IPS-20b (cell line): Measurements from ENCODE around the gene NLRP1.

Experiments used
- H3K27ac ChIP-seq: one replicate; pipeline ENCODE4 v1.5.1; 2013; ENCODE audit warnings: low read length
- H3K27me3 ChIP-seq: 2 replicates; pipeline ENCODE4 v1.6.1; 2013; ENCODE audit warnings: mild to moderate bottlenecking, low read length, inconsistent platforms; ENCODE audit not compliant: insufficient read depth
- H3K36me3 ChIP-seq: 2 replicates; pipeline ENCODE4 v1.6.1; 2013; ENCODE audit warnings: low read depth, mild to moderate bottlenecking, inconsistent platforms, low read length, moderate library complexity; ENCODE audit not compliant: insufficient read depth
- H3K4me1 ChIP-seq: 2 replicates; pipeline ENCODE4 v1.6.1; 2013; ENCODE audit warnings: mild to moderate bottlenecking, control low read depth, inconsistent platforms, low read length, moderate library complexity; ENCODE audit not compliant: insufficient read depth
- H3K4me3 ChIP-seq: 2 replicates; pipeline ENCODE4 v1.5.1; 2013; ENCODE audit warnings: mild to moderate bottlenecking, low read length, inconsistent platforms
- H3K9ac ChIP-seq: 2 replicates; pipeline ENCODE4 v1.6.1; 2013; ENCODE audit warnings: low read depth, mild to moderate bottlenecking, inconsistent platforms, low read length, moderate library complexity
- H3K9me3 ChIP-seq: 2 replicates; pipeline ENCODE4 v1.6.1; 2013; ENCODE audit warnings: mild to moderate bottlenecking, low read depth, low read length, inconsistent platforms; ENCODE audit not compliant: insufficient read depth

The NLRP1 gene

DNA sequence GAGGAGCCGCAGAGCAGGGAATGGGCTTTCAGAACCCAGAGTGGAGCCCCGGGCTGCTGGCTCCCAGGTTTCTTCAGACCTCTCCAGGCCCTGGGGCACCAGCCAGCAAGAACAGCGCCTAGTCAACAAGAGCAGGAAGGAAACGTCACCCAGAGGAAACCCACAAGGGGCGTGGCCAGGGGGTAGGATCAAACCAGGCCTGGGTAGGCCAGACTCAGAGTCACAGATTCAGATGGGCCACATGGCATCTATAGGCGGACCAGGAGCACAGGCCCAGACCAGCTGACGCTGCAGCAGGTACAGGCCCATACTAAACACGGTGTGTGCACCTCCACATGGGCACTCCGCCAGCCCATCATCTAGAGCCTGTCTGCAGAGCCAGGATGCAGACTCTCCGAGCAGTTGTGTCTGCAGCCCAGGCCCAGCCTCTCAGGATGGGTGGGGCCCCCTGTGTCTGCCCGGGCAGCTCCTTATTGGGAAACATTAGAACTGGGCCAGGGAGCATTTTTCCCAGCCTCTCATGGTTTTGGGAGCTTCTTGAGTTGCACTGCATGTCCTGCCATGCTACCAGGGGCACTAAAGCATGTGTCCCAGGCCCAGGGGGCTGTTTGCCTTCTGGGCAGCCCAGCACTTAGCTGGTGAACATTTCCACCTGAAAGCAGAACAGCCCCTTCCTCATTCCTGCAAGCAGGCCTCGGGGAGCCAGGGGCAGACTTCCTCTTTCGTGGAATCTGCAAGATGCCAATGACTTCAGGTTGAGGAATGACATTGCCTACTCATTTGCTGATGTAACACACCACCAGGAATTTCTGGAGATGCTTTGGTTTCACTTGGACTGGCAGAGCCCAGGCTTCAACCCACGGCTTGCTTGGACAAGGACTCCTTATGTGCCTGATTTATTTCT, at the start of gene NLRP1:
TSS of gene NLRP1 (minus strand) at position 127 of the 904 bp plus-strand sequence. CDS start 552 bp downstream, outside the sequence.
- no peaks in the 10 kb centered on the region for H3K27me3 ChIP-seq
- no peaks in the 10 kb centered on the region for H3K36me3 ChIP-seq
- H3K9ac ChIP-seq: no peak within 1 kb of the TSS
- H3K4me3 ChIP-seq: no peak within 1 kb of the TSS
- no peak within 1 kb of the TSS for H3K27ac ChIP-seq
- H3K9me3 ChIP-seq: no peaks in the 10 kb centered on the region
- H3K4me1 ChIP-seq: no peaks in the 10 kb centered on the region

DNA sequence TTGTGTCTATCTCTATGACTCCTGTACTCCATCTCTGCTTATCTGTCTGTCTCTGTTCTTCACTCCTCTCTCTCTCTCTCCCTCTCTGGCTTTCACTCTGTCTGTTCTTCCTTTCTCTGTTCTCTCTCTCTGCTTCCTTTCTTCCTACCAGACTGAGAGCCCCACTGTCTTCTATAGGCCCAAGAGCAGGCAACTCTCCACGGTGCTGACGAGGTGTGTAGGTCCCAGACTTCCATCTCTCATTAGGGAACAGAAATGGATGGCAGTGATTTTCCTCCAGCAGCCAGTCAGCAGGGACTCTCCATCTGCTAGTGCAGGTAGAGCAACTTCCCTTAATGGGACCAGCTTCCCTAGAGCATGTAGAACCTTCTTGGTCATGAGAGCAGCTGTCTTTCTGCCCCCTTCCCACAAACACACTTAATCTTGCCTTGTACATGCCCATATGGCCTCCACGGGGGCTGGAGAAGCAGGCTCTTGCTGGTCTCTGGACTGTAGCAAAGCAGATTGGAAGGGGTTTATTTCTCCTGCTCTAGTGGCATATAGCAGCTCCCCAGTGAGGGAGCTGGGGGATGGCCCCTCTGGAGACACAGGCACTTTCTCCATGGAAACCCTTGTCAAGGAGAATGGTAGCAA, 47.8 kb upstream of the NLRP1 start:
- Histone ChIP-seq H3K9ac (no peak overlapping the region), H3K27me3 (peaks cover 3% of the 10 kb centered on the region; the same call in 1 of the 2 replicates)

DNA sequence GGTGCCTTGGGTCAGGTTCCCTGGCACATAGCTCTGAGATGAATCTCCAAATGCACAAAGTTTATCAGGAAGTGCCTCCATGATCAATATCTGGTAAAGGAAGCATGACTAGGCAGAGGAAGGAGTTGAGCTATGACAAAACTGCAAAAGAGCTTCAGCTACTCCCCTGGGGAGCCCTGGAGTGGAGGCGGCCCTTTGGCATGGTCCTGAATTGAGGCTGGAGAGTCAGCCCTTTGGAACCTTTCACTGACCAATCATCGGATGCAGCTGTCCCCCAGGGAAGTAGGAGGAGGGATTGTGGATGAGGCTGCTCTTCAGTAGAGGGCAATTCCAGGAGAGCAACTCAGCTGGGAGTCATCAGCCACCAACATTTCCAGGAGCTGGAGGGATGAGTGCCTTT, 46.1 kb upstream of the NLRP1 start:
- H3K4me3 ChIP-seq: no peak overlapping the region
- peaks cover 3% of the 10 kb centered on the region; the same call in 1 of the 2 replicates for H3K27me3 ChIP-seq
- no peak overlapping the region for H3K27ac ChIP-seq
- no peaks in the 10 kb centered on the region for H3K36me3 ChIP-seq
- no peaks in the 10 kb centered on the region for H3K4me1 ChIP-seq
- no peaks in the 10 kb centered on the region for H3K9me3 ChIP-seq
- no peak overlapping the region for H3K9ac ChIP-seq

More for the DNA sequence above, 47.8 kb upstream of the NLRP1 start:
- H3K27ac ChIP-seq: no peak overlapping the region
- no peaks in the 10 kb centered on the region for H3K36me3 ChIP-seq
- no peaks in the 10 kb centered on the region for H3K9me3 ChIP-seq
- H3K4me3 ChIP-seq: no peak overlapping the region
- H3K4me1 ChIP-seq: no peaks in the 10 kb centered on the region

DNA sequence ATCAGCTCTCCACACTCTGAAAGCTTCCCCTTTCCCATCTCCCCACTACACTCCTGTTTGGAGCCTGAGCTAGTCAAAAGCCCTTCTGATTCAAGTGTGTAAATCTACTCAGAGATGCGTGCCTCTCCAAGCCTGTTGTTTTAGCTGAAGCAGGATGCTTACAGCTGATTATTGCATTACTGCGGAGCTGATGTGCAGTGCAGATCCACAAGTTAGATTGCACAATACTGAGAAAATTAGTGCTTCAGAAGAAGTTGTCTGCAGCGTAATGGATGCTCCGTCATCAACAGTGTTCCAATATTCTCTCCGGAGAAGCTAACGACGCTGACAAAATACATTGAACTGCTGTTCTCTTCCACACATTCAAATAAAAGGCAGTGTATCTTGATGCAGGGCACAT, 44.8 kb upstream of the NLRP1 start:
- Histone ChIP-seq H3K36me3 (no peaks in the 10 kb centered on the region), H3K27me3 (peaks cover 3% of the 10 kb centered on the region; the same call in 1 of the 2 replicates), H3K9me3 (no peaks in the 10 kb centered on the region), H3K27ac (no peak overlapping the region), H3K4me1 (no peaks in the 10 kb centered on the region), H3K4me3 (no peak overlapping the region), H3K9ac (no peak overlapping the region)

DNA sequence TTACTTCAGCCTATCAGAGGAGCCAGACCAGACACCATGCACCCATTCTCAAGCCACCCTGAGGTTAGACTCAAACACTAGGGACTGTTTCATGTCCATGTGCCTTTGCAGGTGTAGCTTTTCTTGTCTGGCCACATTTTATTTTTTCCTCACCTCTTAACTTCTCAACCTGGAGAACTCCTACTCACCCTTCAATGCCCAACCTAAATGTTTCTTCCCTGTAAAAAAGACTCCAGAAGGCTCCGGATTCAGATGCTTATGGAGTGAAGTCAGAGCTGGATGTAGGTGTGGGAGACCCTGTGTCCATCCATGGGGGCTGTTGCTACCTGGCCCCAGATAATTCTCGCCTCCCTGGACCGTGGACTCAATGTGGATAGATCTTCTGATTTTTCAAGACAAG, 44.0 kb upstream of the NLRP1 start:
- no peaks in the 10 kb centered on the region for H3K4me1 ChIP-seq
- no peak overlapping the region for H3K4me3 ChIP-seq
- H3K9ac ChIP-seq: no peak overlapping the region
- H3K27me3 ChIP-seq: peaks cover 3% of the 10 kb centered on the region; the same call in 1 of the 2 replicates
- no peak overlapping the region for H3K27ac ChIP-seq
- H3K9me3 ChIP-seq: no peaks in the 10 kb centered on the region
- H3K36me3 ChIP-seq: no peaks in the 10 kb centered on the region

DNA sequence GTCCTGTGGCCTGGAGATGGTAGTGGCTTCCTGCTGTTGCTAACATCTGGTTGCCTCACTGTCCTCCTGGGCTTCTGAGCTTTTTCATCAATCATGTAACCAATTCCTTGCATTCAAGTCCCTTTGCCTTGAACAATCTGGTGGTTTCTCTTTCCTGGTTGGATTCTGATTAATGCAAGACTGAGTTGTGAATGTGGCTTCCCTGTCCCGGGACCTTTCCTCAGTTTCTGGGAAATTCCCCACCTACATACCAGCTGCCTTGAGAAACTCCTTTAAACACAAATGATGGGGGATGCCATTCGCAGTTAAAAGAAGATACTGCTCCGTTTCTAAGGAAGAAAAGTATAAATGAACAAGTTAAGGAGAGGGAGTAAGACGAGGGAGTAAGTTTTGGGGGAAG, 39.9 kb upstream of the NLRP1 start:
- Histone ChIP-seq H3K4me1 (no peaks in the 10 kb centered on the region), H3K27ac (no peak overlapping the region), H3K36me3 (no peaks in the 10 kb centered on the region), H3K27me3 (peaks cover 3% of the 10 kb centered on the region; the same call in 1 of the 2 replicates), H3K4me3 (no peak overlapping the region), H3K9ac (no peak overlapping the region), H3K9me3 (no peaks in the 10 kb centered on the region)

DNA sequence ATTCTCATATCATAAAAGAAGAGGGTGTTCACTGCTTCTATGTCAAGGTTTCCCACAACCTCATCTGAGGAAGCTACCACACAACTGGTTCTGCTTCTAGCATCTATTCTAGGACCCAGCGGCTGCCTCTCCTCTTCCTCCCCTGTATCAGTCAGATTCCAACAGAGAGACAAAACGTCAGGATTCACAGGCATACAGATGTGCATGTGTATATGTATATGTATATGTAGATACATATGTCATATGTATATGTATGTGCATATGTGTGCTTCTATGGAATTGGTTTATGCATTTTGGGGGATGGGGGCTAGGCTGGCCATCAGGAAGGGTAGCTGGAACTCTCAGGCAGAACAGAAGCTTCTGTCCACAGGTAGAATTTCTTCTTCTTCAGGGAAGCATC, 37.4 kb upstream of the NLRP1 start:
- no peaks in the 10 kb centered on the region for H3K36me3 ChIP-seq
- H3K27ac ChIP-seq: no peak overlapping the region
- H3K9me3 ChIP-seq: no peaks in the 10 kb centered on the region
- no peaks in the 10 kb centered on the region; the same call in 1 of the 2 replicates for H3K27me3 ChIP-seq
- no peak overlapping the region for H3K4me3 ChIP-seq
- no peak overlapping the region for H3K9ac ChIP-seq
- no peaks in the 10 kb centered on the region for H3K4me1 ChIP-seq

DNA sequence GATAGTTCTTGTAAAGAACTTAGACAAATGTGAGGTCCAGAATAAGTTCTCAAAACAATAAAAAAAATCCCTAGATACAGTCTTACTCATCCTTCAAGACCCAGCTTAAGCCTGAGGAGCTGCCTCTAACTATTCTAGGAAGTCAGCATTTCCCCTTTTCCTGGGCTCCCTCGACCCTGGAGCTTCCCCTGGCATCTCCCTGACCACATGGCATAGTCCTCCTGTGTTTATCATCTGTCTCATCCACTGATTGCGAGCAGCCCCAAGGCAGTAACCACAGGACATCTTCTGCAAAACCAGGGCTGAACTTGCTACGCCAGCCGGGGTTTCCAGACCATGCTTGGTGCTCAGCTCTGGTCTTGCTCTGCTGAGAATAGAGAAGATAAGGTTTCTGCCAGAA, 36.7 kb upstream of the NLRP1 start:
- Histone ChIP-seq H3K36me3 (no peaks in the 10 kb centered on the region), H3K4me1 (no peaks in the 10 kb centered on the region), H3K9ac (no peak overlapping the region), H3K27ac (no peak overlapping the region), H3K27me3 (no peaks in the 10 kb centered on the region; the same call in 1 of the 2 replicates), H3K4me3 (no peak overlapping the region), H3K9me3 (no peaks in the 10 kb centered on the region)

DNA sequence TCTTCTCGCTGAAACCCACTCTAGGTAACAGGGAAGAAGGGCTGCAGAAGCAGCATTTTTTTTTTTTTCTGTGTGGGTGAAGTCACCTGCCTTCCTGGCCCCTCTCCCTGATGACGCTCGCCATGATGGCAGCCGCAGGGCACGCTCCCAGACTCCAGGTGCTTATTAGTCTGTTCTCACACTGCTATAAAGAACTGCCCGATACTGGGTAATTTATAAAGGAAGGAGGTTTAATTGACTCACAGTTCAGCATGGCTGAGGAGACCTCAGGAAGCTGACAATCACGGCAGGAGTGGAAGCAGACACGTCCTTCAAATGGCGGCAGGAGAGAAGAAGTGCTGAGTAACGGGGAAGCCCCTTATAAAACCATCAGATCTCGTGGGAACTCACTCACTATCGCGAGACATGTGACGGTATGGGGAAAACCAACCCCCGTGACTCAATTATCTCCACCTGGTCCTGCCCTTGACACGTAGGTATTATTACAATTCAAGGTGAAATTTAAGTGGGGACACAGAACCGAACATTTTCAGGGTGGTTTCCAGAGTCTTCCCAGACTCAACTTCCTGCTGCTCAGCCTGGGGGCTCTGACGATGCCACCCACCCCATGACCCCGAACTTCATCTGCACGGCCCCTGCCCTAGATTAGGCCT, 34.9 kb upstream of the NLRP1 start:
- Histone ChIP-seq H3K36me3 (no peaks in the 10 kb centered on the region), H3K4me3 (no peak overlapping the region), H3K9ac (no peak overlapping the region), H3K27me3 (no peaks in the 10 kb centered on the region; the same call in 1 of the 2 replicates), H3K9me3 (no peaks in the 10 kb centered on the region), H3K27ac (no peak overlapping the region), H3K4me1 (no peaks in the 10 kb centered on the region)

DNA sequence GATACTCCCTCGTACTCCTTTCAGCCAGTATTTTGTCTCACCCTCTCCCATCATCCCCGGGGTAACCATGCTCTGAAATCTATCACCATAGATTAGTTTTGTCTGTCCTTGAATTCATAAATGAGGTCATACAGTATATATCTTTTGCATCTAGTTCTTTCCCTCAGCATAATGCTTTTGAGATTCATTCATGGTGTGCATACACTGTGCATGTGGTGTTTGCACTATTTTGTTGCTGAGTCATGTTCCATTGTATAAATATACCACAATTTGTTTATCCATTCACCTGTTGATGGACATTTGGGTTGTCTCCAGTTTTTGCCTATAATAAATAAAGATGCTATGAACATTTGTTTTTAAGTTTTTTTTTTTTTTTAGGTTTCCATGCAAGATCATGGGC, 34.2 kb upstream of the NLRP1 start:
- H3K4me3 ChIP-seq: no peak overlapping the region
- H3K27me3 ChIP-seq: no peaks in the 10 kb centered on the region; the same call in 1 of the 2 replicates
- no peaks in the 10 kb centered on the region for H3K4me1 ChIP-seq
- H3K36me3 ChIP-seq: no peaks in the 10 kb centered on the region
- no peaks in the 10 kb centered on the region for H3K9me3 ChIP-seq
- H3K9ac ChIP-seq: no peak overlapping the region
- no peak overlapping the region for H3K27ac ChIP-seq

DNA sequence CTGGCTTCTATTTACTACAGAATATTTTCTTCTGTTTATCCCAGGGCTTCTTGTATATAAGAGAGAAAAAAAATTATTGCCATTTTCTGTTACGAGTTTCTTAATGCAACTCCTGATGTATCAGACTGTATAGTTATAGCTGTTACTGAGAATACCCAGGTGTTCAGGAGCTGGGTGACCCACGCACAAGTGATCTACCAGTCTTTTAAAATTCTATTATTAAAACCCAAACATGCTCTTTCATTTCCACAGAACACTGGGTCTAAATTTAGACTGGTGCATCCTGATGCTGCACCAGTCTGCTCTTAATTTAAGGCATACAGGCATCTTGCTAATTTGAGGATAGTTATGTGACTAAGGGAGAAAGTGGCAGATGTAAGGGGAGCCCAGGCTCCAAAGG, 31.2 kb upstream of the NLRP1 start:
- Histone ChIP-seq H3K27me3 (no peaks in the 10 kb centered on the region), H3K4me1 (no peaks in the 10 kb centered on the region), H3K4me3 (no peak overlapping the region), H3K27ac (no peak overlapping the region), H3K9me3 (no peaks in the 10 kb centered on the region), H3K9ac (no peak overlapping the region), H3K36me3 (no peaks in the 10 kb centered on the region)
